Measurements from ENCODE around the gene GIPR. TPM values are rescaled to one million over a fixed set of nuclear protein-coding genes. Genes with fewer than 3 reads are reported as not detected.
"Not testable (repeated sequence)": the region's sequence is repeated elsewhere in the genome, so short reads cannot be mapped to it uniquely, and the experiment has no call there.

GIPR gene
- total RNA-seq, 1 experiment from 2014 or later: 0.61 TPM

DNA sequence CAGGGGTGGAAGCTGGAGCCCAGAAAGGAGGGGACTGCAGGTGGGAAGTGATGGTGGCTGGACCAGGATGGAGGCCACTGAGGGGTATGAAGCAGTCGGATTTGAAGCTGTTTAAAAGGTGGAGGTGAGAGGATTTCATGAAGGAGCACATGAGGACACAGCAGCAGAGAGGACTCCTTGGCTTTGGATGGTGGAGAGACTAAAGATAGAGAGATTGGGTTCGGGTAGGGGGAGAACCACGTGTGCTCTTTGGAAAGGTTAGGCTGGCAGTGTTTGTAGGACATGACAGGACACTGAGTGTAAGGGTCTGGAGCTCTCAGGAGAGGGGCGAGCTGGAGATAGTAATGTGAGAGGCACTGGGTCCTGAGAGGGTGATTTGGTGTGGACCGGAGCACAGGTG, 14.9 kb downstream of the GIPR start:
- peaks cover 30% of the 10 kb centered on the region for H3K27me3 Mint-ChIP-seq (ENCODE audit: low read depth)
- H3K36me3 Mint-ChIP-seq (ENCODE audit: insufficient read depth in 1 of 3, low read depth in 3 of 3): peaks cover 22 to 36% (median 34%) of the 10 kb centered on the region in 3 experiments; a peak in 6 of 7 replicates
- Histone ChIP-seq H3K4ac (ENCODE audit: low read depth, low read length) (no peak overlapping the region), H3T11ph (ENCODE audit: low read length) (no peak overlapping the region), H3K4me2 (ENCODE audit: insufficient read depth, insufficient read length, low read length) (no peak overlapping the region), H4K8ac (replicated peaks; ENCODE audit: insufficient read length, low read depth, low read length) (no peak overlapping the region), H2BK20ac (ENCODE audit: low read depth, low read length, poor library complexity, severe bottlenecking) (no peak overlapping the region), H3K9ac (ENCODE audit: extremely low read depth, insufficient read length, low read length) (no peak overlapping the region), H4K91ac (ENCODE audit: insufficient read length, low read depth, low read length) (no peak overlapping the region), H3K23me2 (ENCODE audit: insufficient read length, low read depth, low read length, poor library complexity, severe bottlenecking) (peaks cover 3% of the 10 kb centered on the region), H2BK5ac (ENCODE audit: insufficient read length, low read length) (no peak overlapping the region), H3K27ac (ENCODE audit: insufficient read length, low read depth, low read length) (no peak overlapping the region), H3K14ac (ENCODE audit: insufficient read depth, low read length) (no peak overlapping the region), H2BK12ac (ENCODE audit: insufficient read length, low read depth, low read length) (no peak overlapping the region), H3K18ac (ENCODE audit: insufficient read length, low read depth, low read length) (no peak overlapping the region), H2AFZ (ENCODE audit: low read length) (no peak overlapping the region), H3K23ac (ENCODE audit: insufficient read length, low read depth, low read length) (no peak overlapping the region), H3K27me3 (ENCODE audit: insufficient read depth, low read length) (no peaks in the 10 kb centered on the region), H3K56ac (ENCODE audit: insufficient read length, low read depth, low read length) (no peak overlapping the region), H2BK120ac (ENCODE audit: low read depth, low read length, poor library complexity, severe bottlenecking) (no peak overlapping the region), H2BK15ac (ENCODE audit: low read depth, low read length) (no peak overlapping the region), H3K79me1 (ENCODE audit: insufficient read depth, low read depth, low read length, poor library complexity, severe bottlenecking) (no peaks in the 10 kb centered on the region), H3K9me3 (ENCODE audit: control insufficient read depth, low read depth, low read length) (no peaks in the 10 kb centered on the region), H4K20me1 (ENCODE audit: control insufficient read depth, insufficient read depth, insufficient read length) (no peaks in the 10 kb centered on the region), H3K79me2 (ENCODE audit: insufficient read depth, low read length) (no peaks in the 10 kb centered on the region), H4K5ac (ENCODE audit: insufficient read length, low read depth, low read length) (no peak overlapping the region), H3K4me1 (ENCODE audit: insufficient read depth, low read length) (no peaks in the 10 kb centered on the region), H2AK5ac (ENCODE audit: insufficient read length, low read length) (no peak overlapping the region)
- H3K27ac Mint-ChIP-seq: peak overlapping the region in 1 of 3 experiments; percentile 9; a peak in 1 of 7 replicates
- H3K4me3 Mint-ChIP-seq: peak overlapping the region in 1 of 2 experiments; percentile 15; a peak in 2 of 5 replicates
- no peak for DNase-seq
- WGBS (ENCODE audit: extremely low coverage, insufficient read length, low lambda C conversion rate): no CpG with 5 or more reads among the region's 5 CpGs
- no peaks in the 10 kb centered on the region for H3K9me3 Mint-ChIP-seq
- H3K4me1 Mint-ChIP-seq: peaks cover 6 to 17% of the 10 kb centered on the region in 2 experiments
- TF ChIP-seq, protein P1, sequence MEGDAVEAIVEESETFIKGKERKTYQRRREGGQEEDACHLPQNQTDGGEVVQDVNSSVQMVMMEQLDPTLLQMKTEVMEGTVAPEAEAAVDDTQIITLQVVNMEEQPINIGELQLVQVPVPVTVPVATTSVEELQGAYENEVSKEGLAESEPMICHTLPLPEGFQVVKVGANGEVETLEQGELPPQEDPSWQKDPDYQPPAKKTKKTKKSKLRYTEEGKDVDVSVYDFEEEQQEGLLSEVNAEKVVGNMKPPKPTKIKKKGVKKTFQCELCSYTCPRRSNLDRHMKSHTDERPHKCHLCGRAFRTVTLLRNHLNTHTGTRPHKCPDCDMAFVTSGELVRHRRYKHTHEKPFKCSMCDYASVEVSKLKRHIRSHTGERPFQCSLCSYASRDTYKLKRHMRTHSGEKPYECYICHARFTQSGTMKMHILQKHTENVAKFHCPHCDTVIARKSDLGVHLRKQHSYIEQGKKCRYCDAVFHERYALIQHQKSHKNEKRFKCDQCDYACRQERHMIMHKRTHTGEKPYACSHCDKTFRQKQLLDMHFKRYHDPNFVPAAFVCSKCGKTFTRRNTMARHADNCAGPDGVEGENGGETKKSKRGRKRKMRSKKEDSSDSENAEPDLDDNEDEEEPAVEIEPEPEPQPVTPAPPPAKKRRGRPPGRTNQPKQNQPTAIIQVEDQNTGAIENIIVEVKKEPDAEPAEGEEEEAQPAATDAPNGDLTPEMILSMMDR (conservative IDR thresholded peaks at IDR 0.05): no peak

DNA sequence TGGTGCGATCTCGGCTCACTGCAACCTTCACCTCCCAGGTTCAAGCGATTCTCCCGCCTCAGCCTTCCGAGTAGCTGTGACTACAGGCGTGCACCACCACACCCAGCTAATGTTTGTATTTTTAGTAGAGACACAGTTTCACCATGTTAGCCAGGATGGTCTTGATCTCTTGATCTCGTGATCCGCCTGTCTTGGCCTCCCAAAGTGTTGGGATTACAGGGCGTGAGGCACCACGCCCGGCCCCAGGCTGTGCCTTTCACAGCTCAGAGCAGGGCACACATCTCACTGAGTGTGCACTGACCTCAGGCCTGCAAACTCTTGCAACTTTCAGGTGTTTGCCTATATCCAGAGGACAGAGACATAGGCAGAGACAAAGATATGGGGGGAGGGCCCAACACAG, 17.0 kb downstream of the GIPR start:
- WGBS (ENCODE audit: extremely low coverage, insufficient read length, low lambda C conversion rate): no CpG with 5 or more reads among the region's 11 CpGs
- H3K27me3 ChIP-seq (ENCODE audit: insufficient read depth, low read length); H3K23me2 ChIP-seq (ENCODE audit: insufficient read length, low read depth, low read length, poor library complexity, severe bottlenecking); H4K8ac ChIP-seq (replicated peaks; ENCODE audit: insufficient read length, low read depth, low read length); H3K9me3 ChIP-seq (ENCODE audit: control insufficient read depth, low read depth, low read length); H4K20me1 ChIP-seq (ENCODE audit: control insufficient read depth, insufficient read depth, insufficient read length); H3K18ac ChIP-seq (ENCODE audit: insufficient read length, low read depth, low read length); H2AK5ac ChIP-seq (ENCODE audit: insufficient read length, low read length); H3K56ac ChIP-seq (ENCODE audit: insufficient read length, low read depth, low read length); H3K4me1 Mint-ChIP-seq; H3K27ac ChIP-seq (ENCODE audit: insufficient read length, low read depth, low read length); H3K23ac ChIP-seq (ENCODE audit: insufficient read length, low read depth, low read length); H3K27ac Mint-ChIP-seq; H2BK120ac ChIP-seq (ENCODE audit: low read depth, low read length, poor library complexity, severe bottlenecking); H3K4me3 Mint-ChIP-seq; H3K9ac ChIP-seq (ENCODE audit: extremely low read depth, insufficient read length, low read length); H2AFZ ChIP-seq (ENCODE audit: low read length); H3K4me1 ChIP-seq (ENCODE audit: insufficient read depth, low read length); H3K4ac ChIP-seq (ENCODE audit: low read depth, low read length); H2BK5ac ChIP-seq (ENCODE audit: insufficient read length, low read length); H3K9me3 Mint-ChIP-seq; H3K79me2 ChIP-seq (ENCODE audit: insufficient read depth, low read length); H2BK15ac ChIP-seq (ENCODE audit: low read depth, low read length); H3T11ph ChIP-seq (ENCODE audit: low read length); H2BK12ac ChIP-seq (ENCODE audit: insufficient read length, low read depth, low read length); H4K5ac ChIP-seq (ENCODE audit: insufficient read length, low read depth, low read length); H3K4me2 ChIP-seq (ENCODE audit: insufficient read depth, insufficient read length, low read length); H4K91ac ChIP-seq (ENCODE audit: insufficient read length, low read depth, low read length); DNase-seq; H3K14ac ChIP-seq (ENCODE audit: insufficient read depth, low read length); H3K79me1 ChIP-seq (ENCODE audit: insufficient read depth, low read depth, low read length, poor library complexity, severe bottlenecking); H2BK20ac ChIP-seq (ENCODE audit: low read depth, low read length, poor library complexity, severe bottlenecking): not testable (repeated sequence)
- H3K27me3 Mint-ChIP-seq (ENCODE audit: low read depth): peaks cover 11% of the 10 kb centered on the region
- H3K36me3 Mint-ChIP-seq (ENCODE audit: insufficient read depth in 1 of 3, low read depth in 3 of 3): peaks cover 33 to 51% (median 49%) of the 10 kb centered on the region in 3 experiments; a peak in 6 of 7 replicates

Measured in H9 (cell line).